Endothelial cell of umbilical vein (primary cell): ENCODE measurements around the gene TAS1R1. TPM values are rescaled to one million over a fixed set of nuclear protein-coding genes. Genes with fewer than 3 reads are reported as not detected.
A peak's percentile ranks its signal among the peaks of the same experiment; 100 is the strongest.

Source experiments
- BruUV-seq: library from RNA; stranded (reverse); fragments of 400-500 nt; replicated peaks from 2 replicates; lab custom pipeline; 2021; lab: Mats Ljungman, UMichigan
- CTCF ChIA-PET: fragments of 300-600, 350-600 bp; sonication (Branson Sonifier 250); formaldehyde crosslinking; loops from one replicate; lab custom pipeline; 2021; ENCODE audit warnings: antibody characterized with exemption, inconsistent platforms; lab: Charles Lee
- POLR2A ChIA-PET: fragments of 300-600, 350-600 bp; sonication (Branson Sonifier 250); formaldehyde crosslinking; loops from one replicate; lab custom pipeline; 2021; ENCODE audit warnings: antibody characterized with exemption, inconsistent platforms; lab: Charles Lee
- DNase-seq: peaks from one replicate; pipeline ENCODE4 v3.0.0-alpha.2; 2011; ENCODE audit warnings: low read depth, low spot score
- FAIRE-seq: peaks from 2 replicates; lab custom pipeline; 2011; peaks lifted over from hg19 to GRCh38; lab: Jason Lieb, UNC
- H2AFZ ChIP-seq: 2 replicates; pipeline ENCODE4 v1.6.0; 2012; ENCODE audit warnings: low read depth, low read length, control low read depth, inconsistent platforms
- H3K27ac ChIP-seq: 2 replicates; pipeline ENCODE4 v1.5.1; 2011; ENCODE audit warnings: low read depth, mild to moderate bottlenecking, control low read depth, low read length, moderate library complexity; ENCODE audit not compliant: insufficient read depth
- H3K27me3 ChIP-seq, 2 experiments: 2 replicates each; pipeline versions ENCODE4 v1.6.0 to v1.6.1; 2011; ENCODE audit warnings: low read length in 2 of 2, mixed read lengths in 1 of 2; ENCODE audit not compliant: control insufficient read depth in 2 of 2, insufficient read depth in 2 of 2
- H3K36me3 ChIP-seq, 2 experiments: 2 replicates in 1 of 2; 3 replicates in 1 of 2; pipeline ENCODE4 v1.5.1; 2011; ENCODE audit warnings: low read length in 2 of 2, mild to moderate bottlenecking in 1 of 2, moderate library complexity in 1 of 2; ENCODE audit not compliant: control insufficient read depth in 2 of 2, insufficient read depth in 2 of 2; ENCODE audit errors: extremely low read depth in 1 of 2
- H3K4me1 ChIP-seq: 3 replicates; pipeline ENCODE4 v1.5.1; 2011; ENCODE audit warnings: mild to moderate bottlenecking, low read length; ENCODE audit not compliant: control insufficient read depth, insufficient read depth; ENCODE audit errors: extremely low read depth
- H3K4me2 ChIP-seq: 2 replicates; pipeline ENCODE4 v1.6.1; 2011; ENCODE audit warnings: low read length, control low read depth, mixed read lengths; ENCODE audit not compliant: insufficient read depth
- H3K4me3 ChIP-seq, 3 experiments: fragments of 200-600 bp in 1 of 3; sonication (generic), shearing (Covaris generic) in 1 of 3; replicated peaks in 1 of 3; 2 replicates each; pipeline ENCODE4 v1.5.1; 2011 to 2016; ENCODE audit warnings: control low read depth in 3 of 3, low read length in 3 of 3, mild to moderate bottlenecking in 2 of 3, inconsistent platforms in 1 of 3, low read depth in 1 of 3, moderate library complexity in 1 of 3; ENCODE audit not compliant: insufficient read depth in 1 of 3
- H3K79me2 ChIP-seq: 2 replicates; pipeline ENCODE4 v1.6.0; 2012; ENCODE audit warnings: low read length, inconsistent platforms; ENCODE audit not compliant: control insufficient read depth, insufficient read depth
- H3K9ac ChIP-seq: replicated peaks from 2 replicates; pipeline ENCODE3; 2011; ENCODE audit warnings: low read length, control low read depth; ENCODE audit not compliant: insufficient read depth; ENCODE audit errors: extremely low read depth
- H3K9me1 ChIP-seq: replicated peaks from 3 replicates; pipeline ENCODE4 v1.6.0; 2011; ENCODE audit warnings: mild to moderate bottlenecking, low read length; ENCODE audit not compliant: control insufficient read depth, insufficient read depth; ENCODE audit errors: extremely low read depth
- H3K9me3 ChIP-seq: replicated peaks from 2 replicates; pipeline ENCODE4 v1.5.1; 2012; ENCODE audit warnings: low read length, inconsistent platforms; ENCODE audit not compliant: control insufficient read depth, insufficient read depth
- H4K20me1 ChIP-seq: replicated peaks from 2 replicates; pipeline ENCODE3; 2011; ENCODE audit warnings: mild to moderate bottlenecking, low read length; ENCODE audit not compliant: control insufficient read depth, insufficient read depth; ENCODE audit errors: extremely low read depth
- FOS ChIP-seq: IDR thresholded peaks from 2 replicates; pipeline ENCODE4 v1.6.1; 2011; ENCODE audit warnings: mild to moderate bottlenecking, low read length, moderate library complexity, borderline replicate concordance; ENCODE audit not compliant: insufficient read depth
- JUN ChIP-seq: IDR thresholded peaks from 2 replicates; pipeline ENCODE4 v1.6.1; 2011; ENCODE audit warnings: borderline replicate concordance, low read depth; ENCODE audit not compliant: insufficient read length, insufficient read depth
- MYC ChIP-seq: IDR thresholded peaks from one replicate; pipeline ENCODE4 v1.6.1; 2011; ENCODE audit warnings: mild to moderate bottlenecking, low read depth, low read length
- POLR2A ChIP-seq: IDR thresholded peaks from 2 replicates; pipeline ENCODE4 v1.6.1; 2012; ENCODE audit warnings: low read depth, mild to moderate bottlenecking, control low read depth, low read length
- POLR2AphosphoS5 ChIP-seq: IDR thresholded peaks from 2 replicates; pipeline ENCODE4 v1.6.1; 2012; ENCODE audit warnings: low read depth, mild to moderate bottlenecking, control low read depth, low read length, moderate library complexity; ENCODE audit not compliant: insufficient read depth
- dilution Hi-C: fragments of 300-500 bp; cut with MboI; formaldehyde crosslinking; loops from one replicate; pipeline ENCODE4 v1.15.0; 2019; ENCODE audit warnings: low sequenced_read_pairs; ENCODE audit not compliant: extremely low pct_ligation_motif_present
- intact Hi-C: fragments of 100-400 bp; cut with micrococcal nuclease; formaldehyde crosslinking; loops from one replicate; pipeline ENCODE4 v1.10.0; 2022
- polyA plus RNA-seq, 4 experiments: library from polyadenylated mRNA; depleted of rRNA in 3 of 4; stranded (reverse) in 3 of 4; unstranded in 1 of 4; fragments of >200 nt; gene quantifications; 2 replicates each; pipeline versions ENCODE4 v1.2.1 to v1.2.3, GENCODE V29; 2011 to 2012; ENCODE audit warnings: missing spikeins in 1 of 4
- total RNA-seq: library from RNA; stranded (reverse); gene quantifications from 2 replicates; pipeline ENCODE4 v1.2.3, GENCODE V29; 2021
- TF ChIP-seq, protein P1 (sequence below), 2 donors: IDR thresholded peaks; 1 replicate in 1 of 2; 2 replicates in 1 of 2; pipeline ENCODE4 v1.5.1; 2011; ENCODE audit warnings: low read length in 2 of 2, mild to moderate bottlenecking in 2 of 2, moderate library complexity in 2 of 2, control low read depth in 1 of 2, inconsistent platforms in 1 of 2, low read depth in 1 of 2; ENCODE audit not compliant: insufficient read depth in 1 of 2; ENCODE audit errors: extremely low read depth in 1 of 2

Gene TAS1R1
- total and polyA plus RNA-seq, 2 donors (not counting 3 experiments of a cell fraction or from before 2014, with no cell fraction given), result not detected

DNA sequence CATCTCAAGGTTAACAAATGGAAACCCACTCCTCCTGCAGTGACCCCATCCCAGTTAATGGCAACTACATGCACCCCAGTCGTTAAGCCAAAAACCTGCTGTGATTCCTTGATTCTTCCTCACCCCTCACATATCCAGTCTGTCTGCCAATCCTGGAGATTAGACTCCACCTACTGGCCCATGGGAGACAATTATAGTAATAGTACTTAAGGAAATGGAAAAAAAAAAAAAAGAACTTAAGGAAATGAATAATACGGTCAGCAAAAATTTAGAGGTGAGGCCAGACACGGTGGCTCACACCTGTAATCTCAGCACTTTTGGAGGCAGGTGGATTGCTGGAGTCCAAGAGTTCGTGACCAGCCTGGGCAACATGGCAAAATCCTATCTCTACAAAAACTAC lies 7.8 kb upstream of the TAS1R1 start:
- no TSS peak for BruUV-seq
- ChIA-PET POLR2A (interaction anchor here (0.7 kb wide), 2 partner anchors 42 to 139 kb away, joined by 4 to 5 read pairs; no protein-coding TSS in a partner anchor), CTCF (interaction anchor here (0.7 to 1.7 kb wide), 8 partner anchors 10 to 301 kb away, joined by 3 to 9 read pairs (median 4); no protein-coding TSS in a partner anchor)
- no peaks in the 10 kb centered on the region for H4K20me1 ChIP-seq
- H3K79me2 ChIP-seq, result peaks cover 11% of the 10 kb centered on the region
- no peaks in the 10 kb centered on the region for H3K9me1 ChIP-seq
- intact Hi-C loops, result loop anchor here (1.0 kb wide), 1 partner anchor 61 kb away; no protein-coding TSS in a partner anchor
- peak; percentile 60 for DNase-seq
- no peaks in the 10 kb centered on the region for H3K9me3 ChIP-seq
- H3K4me3 ChIP-seq, result no peak overlapping the region
- H3K4me1 ChIP-seq, result peaks cover 35% of the 10 kb centered on the region
- H3K4me2 ChIP-seq, result no peak overlapping the region
- TF ChIP-seq, protein P1, sequence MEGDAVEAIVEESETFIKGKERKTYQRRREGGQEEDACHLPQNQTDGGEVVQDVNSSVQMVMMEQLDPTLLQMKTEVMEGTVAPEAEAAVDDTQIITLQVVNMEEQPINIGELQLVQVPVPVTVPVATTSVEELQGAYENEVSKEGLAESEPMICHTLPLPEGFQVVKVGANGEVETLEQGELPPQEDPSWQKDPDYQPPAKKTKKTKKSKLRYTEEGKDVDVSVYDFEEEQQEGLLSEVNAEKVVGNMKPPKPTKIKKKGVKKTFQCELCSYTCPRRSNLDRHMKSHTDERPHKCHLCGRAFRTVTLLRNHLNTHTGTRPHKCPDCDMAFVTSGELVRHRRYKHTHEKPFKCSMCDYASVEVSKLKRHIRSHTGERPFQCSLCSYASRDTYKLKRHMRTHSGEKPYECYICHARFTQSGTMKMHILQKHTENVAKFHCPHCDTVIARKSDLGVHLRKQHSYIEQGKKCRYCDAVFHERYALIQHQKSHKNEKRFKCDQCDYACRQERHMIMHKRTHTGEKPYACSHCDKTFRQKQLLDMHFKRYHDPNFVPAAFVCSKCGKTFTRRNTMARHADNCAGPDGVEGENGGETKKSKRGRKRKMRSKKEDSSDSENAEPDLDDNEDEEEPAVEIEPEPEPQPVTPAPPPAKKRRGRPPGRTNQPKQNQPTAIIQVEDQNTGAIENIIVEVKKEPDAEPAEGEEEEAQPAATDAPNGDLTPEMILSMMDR (IDR thresholded peaks at IDR 0.05; ENCODE audit: extremely low read depth in 1 of 2, insufficient read depth in 1 of 2, low read depth in 1 of 2, low read length in 2 of 2), result peak; percentile 15 to 20
- no peak for TF ChIP-seq POLR2A
- H3K27ac ChIP-seq, result no peak overlapping the region
- H3K36me3 ChIP-seq, result peaks cover 0 to 15% of the 10 kb centered on the region in 2 experiments
- dilution Hi-C loops, result no loop called here
- FAIRE-seq, result peak; percentile 46
- no peaks in the 10 kb centered on the region for H3K27me3 ChIP-seq
- H3K9ac ChIP-seq, result no peak overlapping the region
- H2AFZ ChIP-seq, result no peak overlapping the region

DNA sequence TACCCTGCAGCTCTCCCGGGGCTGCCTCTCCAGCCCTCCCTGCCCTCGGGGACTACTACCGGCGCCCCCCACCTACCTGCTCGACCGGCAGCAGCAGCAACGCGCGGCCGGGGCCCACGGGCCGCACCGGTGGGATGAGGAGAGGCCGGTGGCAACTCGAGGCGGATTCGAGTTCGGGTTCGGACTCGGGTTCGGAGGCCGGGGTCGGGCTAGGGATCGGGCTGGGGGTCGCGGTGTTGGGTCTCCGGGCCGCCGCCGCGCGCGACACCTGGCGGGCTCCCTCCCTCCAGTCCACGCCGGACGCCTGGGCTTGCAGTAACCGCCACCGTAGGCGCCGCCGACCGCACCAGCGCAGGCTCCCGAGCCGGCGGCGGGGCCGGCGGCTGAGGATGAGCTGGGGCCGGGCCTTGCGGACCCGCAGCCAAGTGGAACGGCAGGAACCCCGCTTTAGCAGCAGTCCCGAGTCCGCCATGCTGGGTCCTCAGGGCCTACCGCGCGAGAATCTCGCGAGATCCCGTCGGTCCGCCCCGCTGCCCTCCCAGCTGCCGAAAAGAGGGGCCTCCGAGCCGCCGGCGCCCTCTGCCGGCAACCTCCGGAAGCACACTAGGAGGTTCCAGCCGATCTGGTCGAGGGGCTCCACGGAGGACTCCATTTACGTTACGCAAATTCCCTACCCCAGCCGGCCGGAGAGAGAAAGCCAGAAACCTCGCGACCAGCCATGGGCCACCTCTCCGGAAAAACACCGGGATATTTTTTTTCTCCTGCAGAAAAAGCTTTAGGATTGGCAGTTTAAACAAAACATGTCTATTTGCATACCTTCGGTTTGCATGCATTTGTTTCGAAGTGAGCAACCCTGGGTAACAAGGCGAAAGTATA lies 838 bp upstream of the TAS1R1 start, which contains the start of gene NOL9:
Gene NOL9 (minus strand): TSS at position 483 of the 876 bp plus-strand sequence. CDS start 11 bp downstream, at position 472.
- no peaks in the 10 kb centered on the region for H3K27me3 ChIP-seq
- peak; percentile 94 for DNase-seq
- H3K4me1 ChIP-seq, result peaks cover 9% of the 10 kb centered on the region
- peak within 1 kb of the TSS; percentile 61 to 100 (median 100) for H3K4me3 ChIP-seq
- CTCF ChIA-PET, result interaction anchor here (0.6 to 3.1 kb wide), 21 partner anchors 12 to 131 kb away, joined by 3 to 15 read pairs (median 3); partner anchors contain the start of gene ZBTB48
- H3K4me2 ChIP-seq, result peak within 1 kb of the TSS; percentile 86
- intact Hi-C loops (loop anchor here (1.0 kb wide), 7 partner anchors 8 to 92 kb away; partner anchors contain the start of gene ZBTB48), dilution Hi-C loops (no loop called here)
- POLR2A ChIA-PET, result no interaction called here
- peak within 1 kb of the TSS; percentile 68 for H3K27ac ChIP-seq
- H4K20me1 ChIP-seq, result no peaks in the 10 kb centered on the region
- no peaks in the 10 kb centered on the region for H3K9me3 ChIP-seq
- H3K9me1 ChIP-seq, result no peaks in the 10 kb centered on the region
- H3K36me3 ChIP-seq, result peaks cover 0 to 3% of the 10 kb centered on the region in 2 experiments
- TSS peak; percentile 37 for BruUV-seq
- TF ChIP-seq POLR2A, result peak; percentile 84
- TF ChIP-seq POLR2AphosphoS5, result peak; percentile 82
- TF ChIP-seq, protein P1 (IDR thresholded peaks at IDR 0.05; ENCODE audit: extremely low read depth in 1 of 2, insufficient read depth in 1 of 2, low read depth in 1 of 2, low read length in 2 of 2), result peak; percentile 93 to 99
- no peak for TF ChIP-seq FOS
- TF ChIP-seq MYC, result no peak
- no peak for TF ChIP-seq JUN
- peaks cover 25% of the 10 kb centered on the region for H3K79me2 ChIP-seq
- peak within 1 kb of the TSS; percentile 89 for H2AFZ ChIP-seq
- H3K9ac ChIP-seq, result peak within 1 kb of the TSS; percentile 98
- peak; percentile 87 for FAIRE-seq
